A549 (cell line): ENCODE data around the gene MANF.

Source experiments
- CHD4 ChIP-seq: fragments of 200-600 bp; sonication (generic); IDR thresholded peaks from 2 replicates; pipeline ENCODE4 v1.6.1; 2016; ENCODE audit warnings: antibody characterized with exemption, mild to moderate bottlenecking, borderline replicate concordance
- CTCF ChIP-seq: fragments of >200 bp; sonication (Bioruptor Twin); formaldehyde crosslinking; IDR thresholded peaks from 3 replicates; pipeline ENCODE4 v1.5.1; 2016
- HDAC2 ChIP-seq: fragments of 200-600 bp; sonication (generic); IDR thresholded peaks from 2 replicates; pipeline ENCODE4 v1.6.1; 2016
- HOXB13 ChIP-seq: fragments of 250-450 bp; sonication (Bioruptor Pico); IDR thresholded peaks from 2 replicates; pipeline ENCODE4 v1.5.0; 2020; ENCODE audit warnings: low read depth, mild to moderate bottlenecking, moderate library complexity
- JUN ChIP-seq, 2 experiments: fragments of >200 bp; sonication (Bioruptor Twin); formaldehyde crosslinking; IDR thresholded peaks; 2 replicates in 1 of 2; 3 replicates in 1 of 2; pipeline ENCODE4 v1.6.1; 2016 to 2017
- KDM1A ChIP-seq: fragments of 200-600 bp; sonication (generic); IDR thresholded peaks from 2 replicates; pipeline ENCODE4 v1.6.1; 2016; ENCODE audit warnings: low read depth, mild to moderate bottlenecking
- MAFK ChIP-seq: fragments of 450-650 bp; IDR thresholded peaks from 2 replicates; pipeline ENCODE4 v1.6.1; 2014; ENCODE audit not compliant: partially characterized antibody
- MYC ChIP-seq: IDR thresholded peaks from 2 replicates; pipeline ENCODE4 v1.6.1; 2012; ENCODE audit warnings: mild to moderate bottlenecking, inconsistent platforms, low read length, improper control_type of control experiment, borderline replicate concordance
- POLR2A ChIP-seq: IDR thresholded peaks from 2 replicates; pipeline ENCODE4 v1.6.1; 2012; ENCODE audit warnings: mild to moderate bottlenecking, low read length
- RAD21 ChIP-seq, 2 experiments: fragments of >200 bp in 1 of 2; sonication (Bioruptor Twin) in 1 of 2; formaldehyde crosslinking in 1 of 2; IDR thresholded peaks in 1 of 2; conservative IDR thresholded peaks in 1 of 2; 2 replicates in 1 of 2; 3 replicates in 1 of 2; pipeline ENCODE4 v1.6.1; 2012 to 2018; ENCODE audit warnings: inconsistent platforms in 1 of 2

- no peak for TF ChIP-seq MYC
- TF ChIP-seq KDM1A: no peak
- TF ChIP-seq CTCF: no peak
- no peak for TF ChIP-seq HDAC2
- no peak for TF ChIP-seq POLR2A
- no peak for TF ChIP-seq JUN (IDR thresholded peaks at IDR 0.05)
- no peak for TF ChIP-seq HOXB13 (CRISPR knock-in tag)
- no peak for TF ChIP-seq RAD21 (conservative IDR thresholded peaks at IDR 0.05 in 1 of 2, IDR thresholded peaks at IDR 0.05 in 1 of 2)
- no peak for TF ChIP-seq CHD4
- no peak for TF ChIP-seq MAFK
Measured at GRCh38 chr3:51337666-51338065, 47.4 kb upstream of the MANF start.
